Duodenal mucosa (tissue), 2 donors: ENCODE measurements around the gene CACNA1I.

Experiments
- H3K27ac ChIP-seq: one replicate; pipeline ENCODE4 v1.7.0; 2013; ENCODE audit warnings: low read depth, low read length
- H3K27me3 ChIP-seq, 2 donors: one replicate each; pipeline ENCODE4 v1.7.0; 2013; ENCODE audit warnings: low read length in 2 of 2, control low read depth in 1 of 2; ENCODE audit not compliant: insufficient read depth in 2 of 2, control insufficient read depth in 1 of 2
- H3K36me3 ChIP-seq, 2 donors: one replicate each; pipeline ENCODE4 v1.7.0; 2013; ENCODE audit warnings: low read length in 2 of 2, control low read depth in 1 of 2; ENCODE audit not compliant: insufficient read depth in 2 of 2, control insufficient read depth in 1 of 2
- H3K4me1 ChIP-seq, 2 donors: one replicate each; pipeline ENCODE4 v1.7.0; 2013; ENCODE audit warnings: low read length in 2 of 2, control low read depth in 1 of 2; ENCODE audit not compliant: insufficient read depth in 2 of 2, control insufficient read depth in 1 of 2
- H3K4me3 ChIP-seq, 2 donors: one replicate each; pipeline ENCODE4 v1.7.0; 2013; ENCODE audit warnings: low read length in 2 of 2, low read depth in 1 of 2
- H3K9ac ChIP-seq, 2 donors: one replicate each; pipeline ENCODE4 v1.7.0; 2013; ENCODE audit warnings: low read length in 2 of 2, low read depth in 1 of 2
- H3K9me3 ChIP-seq, 2 donors: one replicate each; pipeline ENCODE4 v1.7.0; 2013; ENCODE audit warnings: low read length in 2 of 2, control low read depth in 1 of 2; ENCODE audit not compliant: control insufficient read depth in 1 of 2

Gene CACNA1I

DNA sequence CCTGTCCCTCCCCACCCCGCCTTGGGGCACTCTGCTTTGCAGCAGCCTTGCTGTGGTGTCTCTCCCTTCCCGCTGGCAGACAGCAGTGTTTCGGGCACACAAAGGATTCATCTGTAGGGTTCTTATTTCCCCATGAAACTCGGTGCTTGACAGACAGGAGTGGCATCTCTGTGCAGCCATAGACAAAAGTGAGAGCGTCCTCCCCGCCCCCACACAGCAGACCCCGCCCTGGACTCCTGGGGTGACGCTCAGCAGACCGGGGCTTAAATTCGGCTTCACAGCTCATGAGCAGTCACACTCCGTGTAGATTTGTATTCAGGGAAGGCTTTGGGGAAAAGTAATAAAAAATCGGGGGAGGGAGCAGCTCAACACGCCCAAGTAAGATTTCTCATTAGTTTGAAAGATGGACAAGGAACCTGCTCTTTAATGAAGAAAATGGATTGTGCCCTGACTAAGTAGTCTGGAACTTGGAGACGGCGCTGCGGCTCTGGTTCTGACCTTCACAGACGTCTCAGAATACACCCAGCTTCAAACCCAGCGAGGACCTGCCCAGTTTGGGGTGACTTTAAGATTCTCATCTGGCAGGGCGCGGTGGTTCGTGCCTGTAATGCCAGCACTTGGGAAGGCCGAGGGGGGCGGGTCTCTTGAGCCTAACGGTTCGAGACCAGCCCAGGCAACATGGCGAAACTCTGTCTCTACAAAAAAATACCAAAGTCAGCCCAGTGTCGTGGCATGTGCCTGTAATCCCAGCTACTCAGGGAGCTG is 136.0 kb downstream of the CACNA1I start:
- H3K36me3 ChIP-seq, result no peaks in the 10 kb centered on the region
- no peak overlapping the region for H3K9ac ChIP-seq
- H3K4me3 ChIP-seq, result no peak overlapping the region
- no peaks in the 10 kb centered on the region for H3K4me1 ChIP-seq
- no peak overlapping the region for H3K27ac ChIP-seq
- H3K27me3 ChIP-seq, result peaks cover 0 to 2% of the 10 kb centered on the region in 2 donors
- no peaks in the 10 kb centered on the region for H3K9me3 ChIP-seq

DNA sequence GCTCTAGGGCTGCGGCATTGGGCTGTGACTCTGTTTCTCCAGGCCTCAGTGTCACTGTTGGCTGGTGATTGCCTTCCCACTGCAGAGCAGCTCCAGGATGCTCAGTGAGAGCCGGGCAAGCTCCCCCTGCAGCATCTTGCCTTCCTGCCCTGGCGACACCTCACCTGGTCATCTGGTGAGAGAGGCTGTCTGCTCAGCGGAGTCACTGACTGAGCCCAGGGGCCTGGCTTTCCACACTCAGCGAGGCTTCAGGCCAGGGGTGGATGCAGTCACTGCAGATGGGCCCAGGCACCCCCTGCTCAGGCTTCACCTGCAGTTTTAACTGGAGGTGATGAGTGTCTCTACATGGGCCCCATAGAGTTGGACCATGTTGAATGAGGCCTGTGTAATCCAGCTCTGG is 136.8 kb downstream of the CACNA1I start:
- Histone ChIP-seq H3K27me3 (peaks cover 0 to 2% of the 10 kb centered on the region in 2 donors), H3K4me3 (no peak overlapping the region), H3K4me1 (no peaks in the 10 kb centered on the region), H3K9me3 (no peaks in the 10 kb centered on the region), H3K9ac (no peak overlapping the region), H3K36me3 (no peaks in the 10 kb centered on the region), H3K27ac (no peak overlapping the region)

DNA sequence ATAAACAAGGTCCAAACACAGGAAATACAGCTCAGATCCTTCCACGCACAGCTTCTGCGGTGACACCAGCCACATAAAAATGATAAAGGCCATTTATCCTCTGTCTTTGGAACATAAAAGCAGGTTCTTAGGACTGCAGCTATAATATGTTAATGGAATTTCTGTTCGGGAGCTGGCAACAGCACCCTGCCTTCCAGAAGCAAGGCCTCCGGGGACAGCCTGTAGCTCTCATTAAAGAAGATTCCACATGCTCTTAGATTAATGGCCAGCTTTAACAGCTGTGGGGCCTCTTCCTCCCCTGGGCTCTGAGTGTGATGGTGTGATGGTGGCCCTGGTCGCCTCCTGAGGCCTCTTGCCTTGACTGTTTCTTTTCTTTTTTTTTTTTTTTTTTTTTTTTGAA is 137.3 kb downstream of the CACNA1I start:
- no peaks in the 10 kb centered on the region for H3K9me3 ChIP-seq
- H3K36me3 ChIP-seq, result no peaks in the 10 kb centered on the region
- H3K9ac ChIP-seq, result no peak overlapping the region
- H3K4me1 ChIP-seq, result no peaks in the 10 kb centered on the region
- H3K4me3 ChIP-seq, result no peak overlapping the region
- H3K27ac ChIP-seq, result no peak overlapping the region
- peaks cover 0 to 2% of the 10 kb centered on the region in 2 donors for H3K27me3 ChIP-seq

DNA sequence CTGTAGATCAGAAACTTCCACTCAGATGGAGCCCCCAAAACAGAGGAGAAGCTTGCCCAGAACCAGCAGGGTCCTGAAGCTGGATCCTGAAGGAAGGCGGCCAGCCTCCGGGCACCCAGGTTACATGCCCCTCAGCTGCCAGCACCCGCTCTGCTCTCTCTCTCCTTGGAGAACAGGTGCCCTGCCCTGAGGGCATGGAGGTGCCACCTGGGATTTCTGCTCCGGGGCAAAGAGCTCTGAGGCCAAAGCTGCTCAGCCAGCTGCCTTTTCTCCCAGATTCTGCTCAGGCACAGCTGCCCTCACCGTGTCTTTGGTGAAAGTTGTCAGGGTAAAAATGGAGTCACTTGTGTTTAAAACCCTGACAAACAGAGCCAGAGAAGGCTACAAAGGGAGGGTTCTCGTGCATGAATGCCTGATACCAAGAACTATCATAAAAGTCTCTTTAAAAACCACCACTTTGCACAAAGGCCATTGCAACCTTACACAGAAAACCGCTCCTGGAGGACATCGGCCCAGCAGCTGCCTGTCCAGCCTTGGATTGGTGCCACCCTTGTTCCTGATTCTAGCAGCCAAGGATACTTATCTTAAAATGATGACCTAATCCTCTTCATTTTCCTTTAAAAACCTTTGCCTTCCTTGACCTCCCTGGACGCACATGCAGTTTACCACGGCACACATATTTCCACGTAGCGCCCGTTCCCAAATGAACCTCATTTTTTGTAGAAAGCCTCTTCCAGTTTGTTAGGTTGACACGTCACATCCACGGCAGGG is 140.0 kb downstream of the CACNA1I start:
- Histone ChIP-seq H3K9ac (no peak overlapping the region), H3K9me3 (no peaks in the 10 kb centered on the region), H3K4me3 (no peak overlapping the region)

DNA sequence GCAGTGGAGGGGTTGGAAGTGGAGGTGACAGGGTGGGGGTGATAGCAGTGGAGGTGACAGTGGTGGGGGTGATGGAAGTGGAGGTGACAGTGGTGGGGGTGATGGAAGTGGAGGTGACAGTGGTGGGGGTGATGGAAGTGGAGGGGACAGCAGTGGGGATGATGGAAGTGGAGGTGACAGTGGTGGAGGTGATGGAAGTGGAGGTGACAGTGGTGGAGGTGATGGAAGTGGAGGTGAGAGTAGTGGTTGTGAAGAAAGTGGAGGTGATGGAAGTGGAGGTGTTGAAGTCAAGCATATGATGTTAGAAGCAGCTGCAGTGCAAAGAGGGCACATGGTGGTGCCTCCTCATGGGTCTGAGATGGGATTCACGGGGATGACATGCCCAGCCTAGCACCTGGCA is 141.5 kb downstream of the CACNA1I start:
- H3K27ac ChIP-seq, result no peak overlapping the region
- H3K4me3 ChIP-seq, result no peak overlapping the region
- no peaks in the 10 kb centered on the region for H3K36me3 ChIP-seq
- no peak overlapping the region for H3K9ac ChIP-seq
- peaks cover 0 to 2% of the 10 kb centered on the region in 2 donors for H3K27me3 ChIP-seq
- no peaks in the 10 kb centered on the region for H3K4me1 ChIP-seq
- no peaks in the 10 kb centered on the region for H3K9me3 ChIP-seq

More for the DNA sequence above, 140.0 kb downstream of the CACNA1I start:
- no peaks in the 10 kb centered on the region for H3K36me3 ChIP-seq
- H3K27ac ChIP-seq, result no peak overlapping the region
- no peaks in the 10 kb centered on the region for H3K4me1 ChIP-seq
- peaks cover 0 to 2% of the 10 kb centered on the region in 2 donors for H3K27me3 ChIP-seq

DNA sequence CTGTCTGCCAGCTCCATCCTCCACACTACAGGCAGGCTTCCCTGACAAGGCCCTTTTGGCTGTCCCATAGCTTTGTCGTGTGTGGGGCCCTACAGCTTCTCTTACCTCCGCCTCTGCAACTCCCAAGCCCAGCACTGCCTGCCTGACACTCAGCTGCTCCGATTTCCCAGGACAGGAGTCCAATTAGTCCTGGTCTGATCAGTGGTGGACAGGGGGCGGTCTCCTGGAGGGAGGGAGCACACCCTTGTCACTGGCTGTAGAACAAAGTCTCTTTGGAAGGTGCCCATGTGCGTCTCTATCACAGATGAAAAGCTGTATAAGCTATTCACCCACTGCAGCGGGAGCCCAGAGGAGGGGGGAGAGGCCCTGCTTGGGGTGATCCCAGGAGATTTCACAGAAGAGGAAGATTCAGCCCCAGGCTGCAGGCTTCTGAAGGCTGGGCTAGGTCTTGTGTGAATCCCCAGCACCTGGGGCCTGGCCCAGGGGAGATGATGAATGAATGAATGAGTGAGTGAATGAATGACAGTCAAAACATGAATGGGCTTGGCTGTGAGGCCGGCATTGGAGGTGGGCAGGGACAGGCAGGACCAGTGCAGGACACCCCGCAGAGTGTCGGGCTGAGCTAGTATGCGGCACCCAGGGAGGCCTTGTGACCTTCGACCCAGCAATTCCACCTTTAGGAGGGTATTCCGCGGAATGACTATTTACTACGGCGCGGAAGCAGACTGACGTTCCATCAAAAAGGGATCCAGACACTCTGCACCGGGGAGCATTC is 142.4 kb downstream of the CACNA1I start:
- Histone ChIP-seq H3K4me1 (no peaks in the 10 kb centered on the region), H3K9me3 (no peaks in the 10 kb centered on the region), H3K9ac (no peak overlapping the region), H3K27me3 (peaks cover 0 to 2% of the 10 kb centered on the region in 2 donors), H3K4me3 (no peak overlapping the region), H3K27ac (no peak overlapping the region), H3K36me3 (no peaks in the 10 kb centered on the region)

DNA sequence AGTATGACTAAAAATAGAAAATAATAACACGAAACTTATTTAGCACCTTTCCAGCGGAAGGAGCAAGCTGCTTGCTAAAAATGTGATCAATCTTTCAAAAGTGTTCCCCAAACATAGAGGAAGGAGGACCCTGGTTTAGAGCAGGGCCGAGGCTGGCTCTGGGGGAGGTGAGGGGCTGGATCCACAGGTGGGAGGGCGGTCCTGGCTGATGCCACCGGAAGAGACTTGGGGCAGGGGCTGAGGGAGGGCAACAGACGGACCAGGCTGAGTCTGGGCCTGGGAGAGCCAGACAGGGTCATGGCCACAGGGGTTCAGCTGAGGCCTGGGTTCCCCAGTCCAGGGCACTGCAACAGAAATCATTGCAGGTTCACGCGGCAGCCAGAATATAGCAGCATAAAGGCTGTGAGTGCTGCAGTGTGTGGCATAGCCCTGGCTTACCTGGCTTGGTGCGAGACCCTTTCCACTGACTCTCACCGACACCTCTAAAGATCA is 143.3 kb downstream of the CACNA1I start:
- Histone ChIP-seq H3K27ac (no peak overlapping the region), H3K9me3 (no peaks in the 10 kb centered on the region), H3K4me1 (peaks cover 4 to 6% of the 10 kb centered on the region in 2 donors), H3K4me3 (no peak overlapping the region), H3K9ac (no peak overlapping the region), H3K36me3 (no peaks in the 10 kb centered on the region), H3K27me3 (peaks cover 0 to 2% of the 10 kb centered on the region in 2 donors)

DNA sequence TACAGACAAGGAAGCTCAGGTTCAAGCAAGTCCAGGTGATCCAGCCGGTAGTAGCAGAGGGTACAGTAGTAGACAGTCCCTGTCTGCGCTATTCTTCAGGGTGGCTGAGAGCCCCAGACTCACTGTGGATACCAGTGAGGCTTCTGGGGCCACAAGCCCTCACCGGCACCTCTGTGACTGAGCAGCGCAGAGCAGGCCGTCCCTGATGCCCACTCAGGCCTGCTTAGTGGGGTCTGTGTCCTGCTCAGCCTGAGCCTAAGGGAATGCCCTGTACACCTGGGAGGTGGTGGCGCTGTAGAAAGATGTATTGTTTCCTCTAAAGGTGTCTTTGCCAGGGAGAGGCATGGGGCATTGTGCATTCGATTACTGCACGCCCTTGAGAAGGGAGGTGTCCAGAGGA is 143.8 kb downstream of the CACNA1I start:
- Histone ChIP-seq H3K27me3 (peaks cover 0 to 2% of the 10 kb centered on the region in 2 donors), H3K27ac (no peak overlapping the region), H3K4me3 (no peak overlapping the region), H3K4me1 (peaks cover 5 to 6% of the 10 kb centered on the region in 2 donors), H3K9ac (no peak overlapping the region), H3K9me3 (no peaks in the 10 kb centered on the region), H3K36me3 (no peaks in the 10 kb centered on the region)

DNA sequence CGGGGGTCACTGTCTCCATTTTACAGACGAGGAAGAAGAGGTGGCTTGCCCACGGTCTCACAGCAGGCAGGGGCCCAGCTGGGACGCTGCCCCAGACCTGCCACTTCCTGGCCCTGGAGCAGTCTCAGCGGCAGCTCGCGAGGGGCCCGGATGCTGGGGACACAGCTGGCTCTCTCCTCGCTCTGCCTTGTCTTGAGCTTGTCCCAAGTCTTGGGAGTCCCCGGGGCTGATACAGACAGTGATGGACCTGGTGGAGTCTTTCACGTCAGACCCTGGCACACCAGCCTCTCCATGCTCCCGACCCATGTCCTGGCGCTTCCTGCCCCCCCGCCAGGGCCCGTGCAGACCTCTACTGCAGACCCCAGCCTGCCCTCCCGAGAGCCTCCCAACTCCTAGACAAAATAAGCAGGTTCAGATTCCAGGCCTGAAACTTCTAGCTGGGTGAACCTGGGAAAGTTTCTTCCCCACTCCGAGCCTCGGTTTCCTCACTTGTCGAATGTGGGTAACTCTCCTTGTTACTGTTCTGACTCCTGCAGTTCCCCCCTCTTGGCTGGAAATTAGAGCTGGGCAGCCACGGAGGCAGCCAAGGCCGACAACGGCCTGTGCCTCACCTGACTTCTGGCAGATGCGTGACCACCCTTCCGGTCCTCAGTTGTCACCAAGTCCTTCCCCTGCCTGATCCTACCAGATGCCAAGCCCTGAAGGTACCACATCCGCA is 145.4 kb downstream of the CACNA1I start:
- Histone ChIP-seq H3K4me1 (peaks cover 5 to 6% of the 10 kb centered on the region in 2 donors), H3K36me3 (no peaks in the 10 kb centered on the region), H3K27me3 (no peaks in the 10 kb centered on the region), H3K9me3 (no peaks in the 10 kb centered on the region), H3K27ac (no peak overlapping the region), H3K9ac (no peak overlapping the region), H3K4me3 (no peak overlapping the region)
